ENCODE measurements around the gene ALOX15B. TPM values are rescaled to one million over a fixed set of nuclear protein-coding genes. Genes with fewer than 3 reads are reported as not detected.
A peak's percentile ranks its signal among the peaks of the same experiment; 100 is the strongest.
"Not testable (repeated sequence)": the region's sequence is repeated elsewhere in the genome, so short reads cannot be mapped to it uniquely, and the experiment has no call there.

The ALOX15B gene
- total RNA-seq, 2 experiments from 2014 or later: 0.08 TPM; not detected in 1

GRCh38 chr17:8020776-8021564 lies 17.9 kb upstream of the ALOX15B start:
- Mint-ChIP-seq H3K27ac (no peak overlapping the region), H3K9me3 (no peaks in the 10 kb centered on the region)
- DNase-seq: no peak

GRCh38 chr17:8021565-8022359 lies 17.1 kb upstream of the ALOX15B start:
- Mint-ChIP-seq H3K36me3 (no peaks in the 10 kb centered on the region), H3K27ac (no peak overlapping the region), H3K4me1 (peaks cover 5% of the 10 kb centered on the region), H3K9me3 (no peaks in the 10 kb centered on the region), H3K27me3 (peaks cover 24% of the 10 kb centered on the region), H3K4me3 (no peak overlapping the region)
- no peak for DNase-seq

More at GRCh38 chr17:8020776-8021564, 17.9 kb upstream of the ALOX15B start:
- peaks cover 8% of the 10 kb centered on the region for H3K4me1 Mint-ChIP-seq
- no peak overlapping the region for H3K4me3 Mint-ChIP-seq
- H3K27me3 Mint-ChIP-seq: peaks cover 29% of the 10 kb centered on the region
- no peaks in the 10 kb centered on the region for H3K36me3 Mint-ChIP-seq

- Mint-ChIP-seq H3K27ac (no peak overlapping the region), H3K4me3 (no peak overlapping the region), H3K27me3 (peaks cover 24% of the 10 kb centered on the region), H3K9me3 (no peaks in the 10 kb centered on the region), H3K36me3 (no peaks in the 10 kb centered on the region), H3K4me1 (peaks cover 5% of the 10 kb centered on the region)
- DNase-seq: no peak
Measured at GRCh38 chr17:8022360-8023003, 16.4 kb upstream of the ALOX15B start.

- peaks cover 31% of the 10 kb centered on the region for H3K27me3 Mint-ChIP-seq
- H3K27ac Mint-ChIP-seq: not testable (repeated sequence)
Measured at GRCh38 chr17:8024161-8024560, 14.7 kb upstream of the ALOX15B start.

GRCh38 chr17:8025176-8025911 lies 13.5 kb upstream of the ALOX15B start:
- no peak overlapping the region for H3K27ac Mint-ChIP-seq
- H3K4me1 Mint-ChIP-seq: peaks cover 2% of the 10 kb centered on the region
- no peak overlapping the region for H3K4me3 Mint-ChIP-seq
- no peaks in the 10 kb centered on the region for H3K9me3 Mint-ChIP-seq
- no peak for DNase-seq
- peaks cover 29% of the 10 kb centered on the region for H3K27me3 Mint-ChIP-seq
- no peaks in the 10 kb centered on the region for H3K36me3 Mint-ChIP-seq

More at GRCh38 chr17:8024161-8024560, 14.7 kb upstream of the ALOX15B start:
- not testable (repeated sequence) for DNase-seq, H3K9me3 Mint-ChIP-seq, H3K4me1 Mint-ChIP-seq, H3K36me3 Mint-ChIP-seq, H3K4me3 Mint-ChIP-seq

- Mint-ChIP-seq H3K27me3 (peaks cover 36% of the 10 kb centered on the region), H3K9me3 (no peaks in the 10 kb centered on the region), H3K36me3 (no peaks in the 10 kb centered on the region), H3K4me3 (no peak overlapping the region), H3K4me1 (peaks cover 1% of the 10 kb centered on the region), H3K27ac (no peak overlapping the region)
- no peak for DNase-seq
Measured at GRCh38 chr17:8029121-8029520, 9.7 kb upstream of the ALOX15B start.

- Mint-ChIP-seq H3K27ac (no peak overlapping the region), H3K36me3 (no peaks in the 10 kb centered on the region), H3K9me3 (no peaks in the 10 kb centered on the region), H3K4me3 (no peak overlapping the region), H3K4me1 (no peaks in the 10 kb centered on the region), H3K27me3 (peaks cover 36% of the 10 kb centered on the region)
- DNase-seq: no peak
Measured at GRCh38 chr17:8031261-8031661, 7.6 kb upstream of the ALOX15B start.

GRCh38 chr17:8031950-8032349 lies 6.9 kb upstream of the ALOX15B start:
- Mint-ChIP-seq H3K4me1 (no peaks in the 10 kb centered on the region), H3K27ac (no peak overlapping the region), H3K27me3 (peaks cover 35% of the 10 kb centered on the region), H3K9me3 (no peaks in the 10 kb centered on the region), H3K4me3 (no peak overlapping the region), H3K36me3 (no peaks in the 10 kb centered on the region)
- no peak for DNase-seq

GRCh38 chr17:8032442-8032841 lies 6.4 kb upstream of the ALOX15B start:
- DNase-seq: no peak
- H3K4me3 Mint-ChIP-seq: no peak overlapping the region

GRCh38 chr17:8039611-8040168 lies 831 bp downstream of the ALOX15B start:
- peaks cover 43% of the 10 kb centered on the region for H3K27me3 Mint-ChIP-seq
- no peaks in the 10 kb centered on the region for H3K4me1 Mint-ChIP-seq
- no peak overlapping the region for H3K4me3 Mint-ChIP-seq
- H3K9me3 Mint-ChIP-seq: no peaks in the 10 kb centered on the region
- DNase-seq: no peak
- H3K27ac Mint-ChIP-seq: no peak overlapping the region
- no peaks in the 10 kb centered on the region for H3K36me3 Mint-ChIP-seq

More at GRCh38 chr17:8032442-8032841, 6.4 kb upstream of the ALOX15B start:
- Mint-ChIP-seq H3K36me3 (no peaks in the 10 kb centered on the region), H3K4me1 (no peaks in the 10 kb centered on the region), H3K27me3 (peaks cover 33% of the 10 kb centered on the region), H3K27ac (no peak overlapping the region), H3K9me3 (no peaks in the 10 kb centered on the region)

GRCh38 chr17:8041249-8041928 lies 2.5 kb downstream of the ALOX15B start:
- Mint-ChIP-seq H3K4me1 (no peaks in the 10 kb centered on the region), H3K27ac (no peak overlapping the region), H3K4me3 (no peak overlapping the region), H3K27me3 (peaks cover 43% of the 10 kb centered on the region), H3K9me3 (no peaks in the 10 kb centered on the region), H3K36me3 (no peaks in the 10 kb centered on the region)
- peak; percentile 34 for DNase-seq

- Mint-ChIP-seq H3K9me3 (no peaks in the 10 kb centered on the region), H3K4me1 (no peaks in the 10 kb centered on the region), H3K36me3 (no peaks in the 10 kb centered on the region), H3K4me3 (no peak overlapping the region), H3K27ac (no peak overlapping the region), H3K27me3 (peaks cover 43% of the 10 kb centered on the region)
- no peak for DNase-seq
Measured at GRCh38 chr17:8041979-8042378, 3.1 kb downstream of the ALOX15B start.

- Mint-ChIP-seq H3K27ac (no peak overlapping the region), H3K4me3 (no peak overlapping the region), H3K4me1 (no peaks in the 10 kb centered on the region), H3K9me3 (no peaks in the 10 kb centered on the region), H3K27me3 (peaks cover 16% of the 10 kb centered on the region), H3K36me3 (no peaks in the 10 kb centered on the region)
- no peak for DNase-seq
Measured at GRCh38 chr17:8044819-8045810, 6.3 kb downstream of the ALOX15B start.

Data from activated naive CD8-positive, alpha-beta T cell treated with anti-CD3 and anti-CD28 coated beads for 36 hours (primary cell).